K562 (cell line): ENCODE data around the gene LYST. TPM values are rescaled to one million over a fixed set of nuclear protein-coding genes. Genes with fewer than 3 reads are reported as not detected.

Experiments
- ATAC-seq: fragments of 200-7000 bp; cut with Tn5 transposase; 3 replicates; pipeline ENCODE4 v1.9.1; 2020; ENCODE audit warnings: moderate library complexity
- BruUV-seq: library from RNA; stranded (reverse); fragments of 400-500 nt; replicated peaks from 2 replicates; lab custom pipeline; 2021; lab: Mats Ljungman, UMichigan
- CTCF ChIA-PET: fragments of 300-600 bp; formaldehyde crosslinking; extraction: SDS; loops from one replicate; lab custom pipeline; 2021; ENCODE audit warnings: low intra/inter-chr PET ratio; lab: Yijun Ruan, JAX
- POLR2A ChIA-PET: fragments of 300-600, 350-650 bp; sonication (Branson Sonifier 250); formaldehyde crosslinking; extraction: SDS; loops from one replicate; lab custom pipeline; 2021; ENCODE audit warnings: antibody characterized with exemption, inconsistent platforms; lab: Yijun Ruan, JAX
- DNase-seq, 4 experiments: peaks; one replicate each; pipeline versions ENCODE4 v3.0.0 to v3.0.0-alpha.2; 2011 to 2018; ENCODE audit warnings: low spot score in 3 of 4, mixed read lengths in 3 of 4; ENCODE audit errors: extremely low read depth in 1 of 4
- FAIRE-seq: peaks from 2 replicates; lab custom pipeline; 2011; peaks lifted over from hg19 to GRCh38; lab: Jason Lieb, UNC
- H2AFZ ChIP-seq: 2 replicates; pipeline ENCODE4 v1.6.0; 2011; ENCODE audit warnings: low read depth, low read length, control low read depth, inconsistent platforms
- H3K27ac ChIP-seq: fragments of 200-600 bp; 3 replicates; pipeline ENCODE4 v1.8.0; 2011; ENCODE audit warnings: low read depth, mild to moderate bottlenecking, control low read depth, inconsistent platforms, low read length, moderate library complexity, mixed read lengths; ENCODE audit errors: extremely low read depth
- H3K27me3 ChIP-seq, 2 experiments: fragments of 300-600 bp in 1 of 2; 2 replicates in 1 of 2; 3 replicates in 1 of 2; pipeline versions ENCODE4 v1.6.0 to v1.8.0; 2011; ENCODE audit warnings: inconsistent platforms in 2 of 2, low read length in 2 of 2, mild to moderate bottlenecking in 1 of 2, mixed read lengths in 1 of 2, moderate library complexity in 1 of 2; ENCODE audit not compliant: control insufficient read depth in 2 of 2, insufficient read depth in 2 of 2
- H3K36me3 ChIP-seq: fragments of 300-600 bp; 3 replicates; pipeline ENCODE4 v1.8.0; 2011; ENCODE audit warnings: mild to moderate bottlenecking, low read length, inconsistent platforms; ENCODE audit not compliant: control insufficient read depth, insufficient read depth
- H3K4me1 ChIP-seq, 2 experiments: fragments of 200-600 bp in 1 of 2; replicated peaks in 1 of 2; 2 replicates in 1 of 2; 3 replicates in 1 of 2; pipeline versions ENCODE4 v1.5.1 to v1.8.0; 2011; ENCODE audit warnings: inconsistent platforms in 2 of 2, low read length in 2 of 2, mild to moderate bottlenecking in 1 of 2, mixed read lengths in 1 of 2, moderate library complexity in 1 of 2; ENCODE audit not compliant: control insufficient read depth in 2 of 2, insufficient read depth in 2 of 2
- H3K4me2 ChIP-seq: 2 replicates; pipeline ENCODE4 v1.6.1; 2011; ENCODE audit warnings: low read length, control low read depth, inconsistent platforms, mixed read lengths; ENCODE audit not compliant: insufficient read depth
- H3K4me3 ChIP-seq: fragments of 200-600 bp; sonication (generic), shearing (Covaris generic); 2 replicates; pipeline ENCODE4 v1.5.1; 2016; ENCODE audit warnings: control low read depth, inconsistent platforms
- H3K79me2 ChIP-seq: fragments of 200-600 bp; 3 replicates; pipeline ENCODE4 v1.8.0; 2011; ENCODE audit warnings: low read length, inconsistent platforms; ENCODE audit not compliant: control insufficient read depth, insufficient read depth
- H3K9ac ChIP-seq, 2 experiments: 2 replicates each; pipeline versions ENCODE4 v1.6.0 to v1.6.1; 2011; ENCODE audit warnings: low read depth in 2 of 2, low read length in 2 of 2, control low read depth in 1 of 2, inconsistent platforms in 1 of 2, mild to moderate bottlenecking in 1 of 2, mixed read lengths in 1 of 2; ENCODE audit not compliant: insufficient read depth in 1 of 2
- H3K9me1 ChIP-seq: one replicate; pipeline ENCODE4 v1.6.0; 2011; ENCODE audit warnings: inconsistent platforms, mild to moderate bottlenecking, low read length, moderate library complexity; ENCODE audit not compliant: control insufficient read depth, insufficient read depth
- H3K9me3 ChIP-seq: replicated peaks from 2 replicates; pipeline ENCODE4 v1.5.1; 2011; ENCODE audit warnings: low read depth, low read length, inconsistent platforms; ENCODE audit not compliant: control insufficient read depth, insufficient read depth
- H4K20me1 ChIP-seq: replicated peaks from 2 replicates; pipeline ENCODE4 v1.6.1; 2011; ENCODE audit warnings: low read length, inconsistent platforms, mixed read lengths; ENCODE audit not compliant: control insufficient read depth, insufficient read depth
- ATF1 ChIP-seq, 2 experiments: fragments of 450-650 bp in 1 of 2; IDR thresholded peaks; 2 replicates each; pipeline ENCODE4 v1.6.1; 2016; ENCODE audit warnings: missing compliant biosample characterization in 1 of 2, missing genetic modification characterization in 1 of 2
- EHMT2 ChIP-seq: fragments of 450-650 bp; IDR thresholded peaks from 2 replicates; pipeline ENCODE4 v1.6.1; 2018; ENCODE audit warnings: antibody characterized with exemption
- FOS ChIP-seq: IDR thresholded peaks from 3 replicates; pipeline ENCODE4 v1.6.1; 2011; ENCODE audit not compliant: insufficient read length; ENCODE audit errors: extremely low read depth
- HDAC1 ChIP-seq, 2 experiments: fragments of 450-650 bp; IDR thresholded peaks; 2 replicates each; pipeline ENCODE4 v1.6.1; 2016 to 2017; ENCODE audit warnings: inconsistent platforms in 1 of 2, mild to moderate bottlenecking in 1 of 2, moderate library complexity in 1 of 2
- HNRNPL ChIP-seq: fragments of 200-400 bp; formaldehyde crosslinking; IDR thresholded peaks from 2 replicates; pipeline ENCODE4 v1.6.1; 2017; ENCODE audit warnings: low read depth, mild to moderate bottlenecking, low read length
- MECOM ChIP-seq: fragments of 250-450 bp; sonication (Bioruptor Pico); IDR thresholded peaks from 2 replicates; pipeline ENCODE4 v1.8.0; 2022; ENCODE audit warnings: inconsistent platforms
- NR2C2 ChIP-seq, 2 experiments: fragments of 200-800 bp in 1 of 2; sonication (Bioruptor generic) in 1 of 2; sonication (generic) in 1 of 2; formaldehyde crosslinking in 1 of 2; IDR thresholded peaks; 2 replicates each; pipeline versions ENCODE4 v1.6.1 to v1.8.0; 2016 to 2022; ENCODE audit warnings: mild to moderate bottlenecking in 1 of 2, missing compliant biosample characterization in 1 of 2, missing genetic modification characterization in 1 of 2, missing genetic modification reagents in 1 of 2
- SRF ChIP-seq, 2 experiments: fragments of 250-450, 450-650 bp in 1 of 2; sonication (Bioruptor Pico) in 1 of 2; sonication (generic) in 1 of 2; formaldehyde crosslinking; IDR thresholded peaks; 2 replicates each; pipeline versions ENCODE4 v1.5.0 to v1.5.1; 2020 to 2022; ENCODE audit warnings: mild to moderate bottlenecking in 1 of 2, missing genetic modification reagents in 1 of 2
- THAP12 ChIP-seq: fragments of 250-450 bp; sonication (Bioruptor Pico); IDR thresholded peaks from 2 replicates; pipeline ENCODE4 v1.9.0; 2021; ENCODE audit warnings: mild to moderate bottlenecking, inconsistent platforms
- THAP7 ChIP-seq: fragments of 250-450 bp; sonication (Bioruptor Pico); IDR thresholded peaks from 2 replicates; pipeline ENCODE4 v1.5.0; 2021
- TSC22D4 ChIP-seq: fragments of 450-650 bp; IDR thresholded peaks from 2 replicates; pipeline ENCODE4 v1.6.1; 2016; ENCODE audit warnings: missing genetic modification characterization, missing biosample characterization, control low read depth
- ZNF282 ChIP-seq: sonication (generic); formaldehyde crosslinking; IDR thresholded peaks from 2 replicates; pipeline ENCODE4 v1.8.1; 2023; ENCODE audit warnings: missing genetic modification reagents
- ZNF311 ChIP-seq: fragments of 250-450 bp; sonication (Bioruptor Pico); IDR thresholded peaks from 2 replicates; pipeline ENCODE4 v1.4.0; 2020; ENCODE audit warnings: mild to moderate bottlenecking, moderate library complexity
- ZNF431 ChIP-seq: sonication (generic); formaldehyde crosslinking; IDR thresholded peaks from 2 replicates; pipeline ENCODE4 v1.8.0; 2022; ENCODE audit warnings: mild to moderate bottlenecking, missing genetic modification reagents
- ZNF707 ChIP-seq: fragments of 250-450 bp; sonication (Bioruptor Pico); conservative IDR thresholded peaks from 2 replicates; pipeline ENCODE4 v1.8.0; 2022; ENCODE audit warnings: inconsistent platforms, mild to moderate bottlenecking, moderate library complexity
- WGBS: fragments of 100-300 bp; shearing (Covaris generic); methylation state at CpG from one replicate; pipeline ENCODE4 v1.1.6; 2016; ENCODE audit warnings: low coverage, mixed read lengths; ENCODE audit not compliant: insufficient coverage; ENCODE audit errors: missing lambda C conversion rate; 5-methylcytosine and 5-hydroxymethylcytosine counted together
- in situ Hi-C: fragments of 300-500 bp; cut with MboI; formaldehyde crosslinking; loops from 4 replicates; pipeline ENCODE4 v1.15.0; 2018; ENCODE audit warnings: inconsistent platforms, mixed read lengths
- intact Hi-C: fragments of 100-400 bp; cut with micrococcal nuclease; formaldehyde crosslinking; loops from 2 replicates; pipeline ENCODE4 v1.14.2; 2022
- polyA plus RNA-seq, 8 experiments: library from polyadenylated mRNA; depleted of rRNA in 4 of 8; stranded (reverse) in 5 of 8; unstranded in 3 of 8; fragments of >200 nt; fragmentation: Nextera tagmentation in 2 of 8; fragmentation: Illumina TruSeq in 1 of 8; extraction: Ambion mirVana in 2 of 8; extraction: Trizol in 1 of 8; gene quantifications; 2 replicates each; pipeline versions ENCODE4 v1.2.1 to v1.2.3, GENCODE V29; 2011 to 2014; ENCODE audit warnings: inconsistent platforms in 1 of 8, missing spikeins in 1 of 8
- total RNA-seq, 7 experiments: library from RNA; depleted of rRNA in 6 of 7; stranded (reverse); fragments of >200 nt in 6 of 7; fragmentation: Illumina TruSeq in 2 of 7; extraction: Trizol in 2 of 7; gene quantifications; 2 replicates each; pipeline versions ENCODE4 v1.2.1 to v1.2.3, GENCODE V29; 2011 to 2021; ENCODE audit warnings: low replicate concordance in 1 of 7

LYST gene
- total and polyA plus RNA-seq, 9 of the 15 experiments (the other 6 are each of a cell fraction or from before 2014, with no cell fraction given) = 0.73 to 2.4 (median 1.4) TPM

- Histone ChIP-seq H3K9ac (no peak overlapping the region), H3K9me1 (no peaks in the 10 kb centered on the region), H2AFZ (no peak overlapping the region), H3K79me2 (no peaks in the 10 kb centered on the region), H4K20me1 (no peaks in the 10 kb centered on the region), H3K4me3 (no peak overlapping the region), H3K4me2 (no peak overlapping the region), H3K4me1 (no peaks in the 10 kb centered on the region), H3K36me3 (no peaks in the 10 kb centered on the region), H3K27me3 (peaks cover 14 to 50% of the 10 kb centered on the region in 2 experiments), H3K9me3 (no peaks in the 10 kb centered on the region), H3K27ac (no peak overlapping the region)
- in situ Hi-C loops = no loop called here
- BruUV-seq = no TSS peak
- no peak for DNase-seq
- TF ChIP-seq MECOM (CRISPR knock-in tag) (no peak), THAP7 (CRISPR knock-in tag) (no peak), THAP12 (CRISPR knock-in tag) (no peak), ZNF311 (no peak), FOS (no peak), ATF1 (CRISPR knock-in tag; IDR thresholded peaks at IDR 0.05) (no peak), ATF1 (tag; IDR thresholded peaks at IDR 0.05) (no peak), ZNF282 (no peak), ZNF707 (no peak), EHMT2 (no peak), HNRNPL (no peak), SRF (CRISPR knock-in tag; IDR thresholded peaks at IDR 0.05) (no peak), NR2C2 (CRISPR knock-in tag; IDR thresholded peaks at IDR 0.05) (no peak), NR2C2 (tag; IDR thresholded peaks at IDR 0.05) (no peak), HDAC1 (IDR thresholded peaks at IDR 0.05) (no peak), TSC22D4 (tag) (no peak), ZNF431 (CRISPR knock-in tag) (no peak)
- no peak for ATAC-seq
- no peak for FAIRE-seq
- POLR2A ChIA-PET = no interaction called here
- intact Hi-C loops = no loop called here
- WGBS = 0% methylated on average over 3 of the region's 3 CpGs
- CTCF ChIA-PET = no interaction called here
Observed at GRCh38 chr1:235617140-235617539, 249.6 kb downstream of the LYST start.
